Brain pericyte (primary cell): ENCODE measurements around the gene SLC38A2.
A peak's percentile ranks its signal among the peaks of the same experiment; 100 is the strongest.
"Not testable (repeated sequence)": the region's sequence is repeated elsewhere in the genome, so short reads cannot be mapped to it uniquely, and the experiment has no call there.

Experiments
- DNase-seq: peaks from one replicate; pipeline ENCODE4 v3.0.0-alpha.2; 2012; ENCODE audit warnings: low read depth, low spot score

Gene SLC38A2

GRCh38 chr12:46360908-46361666 lies 11.5 kb downstream of the SLC38A2 start:
- DNase-seq = no peak

- DNase-seq = no peak
These were observed 12.2 kb downstream of the SLC38A2 start for GRCh38 chr12:46360370-46360769.

- no peak for DNase-seq
These were observed 12.8 kb downstream of the SLC38A2 start for GRCh38 chr12:46359667-46360280.

GRCh38 chr12:46358791-46359666 lies 13.5 kb downstream of the SLC38A2 start:
- DNase-seq = no peak

GRCh38 chr12:46358325-46358700 lies 14.3 kb downstream of the SLC38A2 start:
- no peak for DNase-seq

GRCh38 chr12:46357438-46358324 lies 14.9 kb downstream of the SLC38A2 start:
- no peak for DNase-seq

- no peak for DNase-seq
These were observed 15.7 kb downstream of the SLC38A2 start for GRCh38 chr12:46356655-46357437.

- no peak for DNase-seq
These were observed 17.8 kb downstream of the SLC38A2 start for GRCh38 chr12:46354802-46355199.

GRCh38 chr12:46354111-46354801 lies 18.3 kb downstream of the SLC38A2 start:
- DNase-seq = no peak

GRCh38 chr12:46351886-46352650 lies 20.5 kb downstream of the SLC38A2 start:
- DNase-seq = no peak

- DNase-seq = no peak
These were observed 21.4 kb downstream of the SLC38A2 start for GRCh38 chr12:46351138-46351537.

GRCh38 chr12:46349253-46349652 lies 23.3 kb downstream of the SLC38A2 start:
- no peak for DNase-seq

- DNase-seq = no peak
These were observed 29.3 kb downstream of the SLC38A2 start for GRCh38 chr12:46343118-46343852.

- DNase-seq = peak; percentile 20
These were observed 30.0 kb downstream of the SLC38A2 start for GRCh38 chr12:46342562-46343033.

GRCh38 chr12:46339051-46339450 lies 33.5 kb downstream of the SLC38A2 start:
- no peak for DNase-seq

- DNase-seq = no peak
These were observed 40.3 kb downstream of the SLC38A2 start for GRCh38 chr12:46332260-46332659.

GRCh38 chr12:46325075-46325474 lies 47.5 kb downstream of the SLC38A2 start:
- DNase-seq = not testable (repeated sequence)

GRCh38 chr12:46320731-46321130 lies 51.8 kb downstream of the SLC38A2 start:
- DNase-seq = no peak
